ENCODE results near the gene LEPROT.
"Not testable (repeated sequence)": the region's sequence is repeated elsewhere in the genome, so short reads cannot be mapped to it uniquely, and the experiment has no call there.

The LEPROT gene, protein sequence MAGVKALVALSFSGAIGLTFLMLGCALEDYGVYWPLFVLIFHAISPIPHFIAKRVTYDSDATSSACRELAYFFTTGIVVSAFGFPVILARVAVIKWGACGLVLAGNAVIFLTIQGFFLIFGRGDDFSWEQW

DNA sequence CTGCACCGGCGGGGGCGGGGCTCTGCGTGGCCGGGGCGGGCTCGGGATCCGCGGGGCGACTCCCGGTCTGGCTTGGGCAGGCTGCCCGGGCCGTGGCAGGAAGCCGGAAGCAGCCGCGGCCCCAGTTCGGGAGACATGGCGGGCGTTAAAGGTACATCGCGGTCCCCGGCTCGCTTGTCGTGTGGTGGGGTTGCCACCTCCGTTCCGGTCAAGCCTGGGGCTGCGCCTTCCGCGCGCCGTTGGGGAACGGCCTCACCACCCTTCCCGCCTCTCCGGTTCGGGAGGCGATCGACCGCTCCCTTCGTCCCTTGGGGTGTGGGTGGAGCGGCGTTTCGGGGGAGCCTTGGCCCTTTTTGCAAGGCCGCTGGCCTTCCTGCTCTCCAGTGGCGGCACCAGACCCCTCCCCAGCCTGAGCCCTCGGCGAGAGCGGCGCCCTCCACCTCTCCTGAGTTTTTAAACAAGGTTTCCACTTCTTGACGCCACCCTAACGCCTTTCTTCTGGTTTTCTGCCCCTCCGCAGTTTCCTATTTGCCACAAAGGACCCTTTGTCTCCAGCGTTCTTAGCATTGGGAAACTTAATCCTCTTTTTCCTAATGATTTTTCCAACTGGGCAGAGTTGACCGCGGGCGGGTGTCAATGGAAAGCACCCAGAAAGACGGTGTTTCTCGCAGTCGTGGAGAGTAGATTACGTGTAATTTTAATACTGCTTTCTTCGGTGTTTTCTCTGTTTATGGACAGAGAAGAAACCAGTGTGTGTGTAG, at the start of gene LEPROT, which contains the start of gene LEPR:
Gene LEPROT (plus strand): TSS at position 79 of the 761 bp plus-strand sequence. CDS start 57 bp downstream, at position 136.
Gene LEPR (plus strand): TSS at position 79 of the 761 bp plus-strand sequence. CDS start 144,898 bp downstream, outside the sequence.
- Histone ChIP-seq H3K4me1 (ENCODE audit: control insufficient read depth, insufficient read depth, low read length) (no peaks in the 10 kb centered on the region), H3K27me3 (ENCODE audit: control insufficient read depth, insufficient read depth, low read length) (no peaks in the 10 kb centered on the region), H3K36me3 (ENCODE audit: control insufficient read depth, insufficient read depth, low read length) (peaks cover 2% of the 10 kb centered on the region), H3K4me3 (ENCODE audit: low read length) (peak within 1 kb of the TSS; percentile 94), H3K27ac (ENCODE audit: low read depth, low read length) (peak within 1 kb of the TSS; percentile 93), H3K9ac (ENCODE audit: low read length) (peak within 1 kb of the TSS; percentile 85)

GRCh38 chr1:65371544-65371943, 48.9 kb upstream of the LEPROT start:
- H3K27ac ChIP-seq (ENCODE audit: low read depth, low read length), result no peak overlapping the region
- H3K4me3 ChIP-seq (ENCODE audit: low read length), result no peak overlapping the region
- no peak overlapping the region for H3K9ac ChIP-seq (ENCODE audit: low read length)
- H3K27me3 ChIP-seq (ENCODE audit: control insufficient read depth, insufficient read depth, low read length), result no peaks in the 10 kb centered on the region
- H3K36me3 ChIP-seq (ENCODE audit: control insufficient read depth, insufficient read depth, low read length), result no peaks in the 10 kb centered on the region
- H3K4me1 ChIP-seq (ENCODE audit: control insufficient read depth, insufficient read depth, low read length), result no peaks in the 10 kb centered on the region

GRCh38 chr1:65372557-65372956, 47.9 kb upstream of the LEPROT start:
- Histone ChIP-seq H3K27ac (ENCODE audit: low read depth, low read length) (no peak overlapping the region), H3K4me3 (ENCODE audit: low read length) (no peak overlapping the region), H3K4me1 (ENCODE audit: control insufficient read depth, insufficient read depth, low read length) (no peaks in the 10 kb centered on the region), H3K36me3 (ENCODE audit: control insufficient read depth, insufficient read depth, low read length) (no peaks in the 10 kb centered on the region), H3K27me3 (ENCODE audit: control insufficient read depth, insufficient read depth, low read length) (no peaks in the 10 kb centered on the region), H3K9ac (ENCODE audit: low read length) (no peak overlapping the region)

DNA sequence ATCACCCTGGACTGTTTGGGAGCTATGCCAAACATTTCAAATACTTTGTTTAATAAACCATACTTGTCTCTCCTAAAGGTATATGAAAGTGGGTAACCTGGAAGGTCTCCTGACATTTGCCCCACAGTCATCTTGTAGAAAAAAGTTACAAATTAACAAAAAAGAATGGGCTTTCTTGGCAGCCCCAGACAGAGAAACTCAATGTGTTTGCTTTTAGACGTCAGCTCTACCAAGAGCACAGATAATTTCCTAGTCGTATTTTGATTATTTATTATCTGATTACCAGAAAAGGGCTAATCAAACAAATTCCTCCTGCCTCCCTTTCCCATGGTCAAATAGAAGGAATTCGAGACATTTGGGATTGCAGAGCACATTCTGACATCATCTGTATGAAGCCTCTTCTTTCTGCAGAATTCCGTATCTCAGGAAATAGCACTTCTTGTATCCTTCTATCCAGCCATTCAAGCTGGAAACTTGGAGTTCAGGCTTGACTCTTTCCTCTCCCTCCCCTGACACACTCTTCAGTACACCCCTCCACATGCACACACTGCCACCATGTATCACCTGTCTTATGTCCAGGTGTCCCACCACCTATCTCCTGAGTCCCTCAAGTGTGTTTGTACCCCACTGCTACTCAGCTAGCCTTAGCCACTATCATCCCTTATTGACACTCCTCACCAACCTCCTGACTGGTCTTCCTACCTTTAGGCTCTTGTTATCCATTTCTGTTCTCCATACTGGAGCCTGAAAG, 42.8 kb upstream of the LEPROT start:
- no peaks in the 10 kb centered on the region for H3K36me3 ChIP-seq (ENCODE audit: control insufficient read depth, insufficient read depth, low read length)
- no peak overlapping the region for H3K4me3 ChIP-seq (ENCODE audit: low read length)
- H3K27ac ChIP-seq (ENCODE audit: low read depth, low read length), result no peak overlapping the region
- H3K27me3 ChIP-seq (ENCODE audit: control insufficient read depth, insufficient read depth, low read length), result no peaks in the 10 kb centered on the region
- no peaks in the 10 kb centered on the region for H3K4me1 ChIP-seq (ENCODE audit: control insufficient read depth, insufficient read depth, low read length)
- no peak overlapping the region for H3K9ac ChIP-seq (ENCODE audit: low read length)

GRCh38 chr1:65378247-65378946, 42.1 kb upstream of the LEPROT start:
- no peak overlapping the region for H3K9ac ChIP-seq (ENCODE audit: low read length)
- H3K27me3 ChIP-seq (ENCODE audit: control insufficient read depth, insufficient read depth, low read length), result no peaks in the 10 kb centered on the region
- no peak overlapping the region for H3K27ac ChIP-seq (ENCODE audit: low read depth, low read length)
- H3K4me3 ChIP-seq (ENCODE audit: low read length), result no peak overlapping the region
- H3K4me1 ChIP-seq (ENCODE audit: control insufficient read depth, insufficient read depth, low read length), result no peaks in the 10 kb centered on the region
- H3K36me3 ChIP-seq (ENCODE audit: control insufficient read depth, insufficient read depth, low read length), result no peaks in the 10 kb centered on the region

GRCh38 chr1:65384426-65384825, 36.0 kb upstream of the LEPROT start:
- not testable (repeated sequence) for H3K9ac ChIP-seq (ENCODE audit: low read length); H3K36me3 ChIP-seq (ENCODE audit: control insufficient read depth, insufficient read depth, low read length); H3K4me3 ChIP-seq (ENCODE audit: low read length); H3K27ac ChIP-seq (ENCODE audit: low read depth, low read length); H3K27me3 ChIP-seq (ENCODE audit: control insufficient read depth, insufficient read depth, low read length); H3K4me1 ChIP-seq (ENCODE audit: control insufficient read depth, insufficient read depth, low read length)

DNA sequence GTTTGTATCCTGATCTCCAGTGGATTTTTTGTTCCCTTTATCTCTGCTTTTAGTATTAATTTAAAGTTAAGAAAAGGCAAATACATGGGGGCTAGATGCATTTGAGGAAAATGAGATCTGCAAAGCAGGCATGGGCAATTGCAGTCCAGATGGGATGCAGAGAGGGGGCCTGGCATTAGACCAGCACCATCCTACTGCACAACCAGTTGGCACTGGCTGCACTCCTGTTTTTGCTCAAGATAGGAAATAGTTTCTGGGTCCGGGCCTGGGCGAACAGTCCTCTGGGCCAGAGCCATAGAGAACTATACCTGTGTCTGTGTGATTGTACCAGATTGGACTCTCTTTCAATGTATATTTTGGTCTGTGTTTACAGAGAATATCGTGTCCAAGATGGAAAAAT, 34.0 kb upstream of the LEPROT start:
- H3K4me1 ChIP-seq (ENCODE audit: control insufficient read depth, insufficient read depth, low read length), result no peaks in the 10 kb centered on the region
- H3K27ac ChIP-seq (ENCODE audit: low read depth, low read length), result no peak overlapping the region
- H3K36me3 ChIP-seq (ENCODE audit: control insufficient read depth, insufficient read depth, low read length), result no peaks in the 10 kb centered on the region
- no peaks in the 10 kb centered on the region for H3K27me3 ChIP-seq (ENCODE audit: control insufficient read depth, insufficient read depth, low read length)
- H3K9ac ChIP-seq (ENCODE audit: low read length), result no peak overlapping the region
- no peak overlapping the region for H3K4me3 ChIP-seq (ENCODE audit: low read length)

DNA sequence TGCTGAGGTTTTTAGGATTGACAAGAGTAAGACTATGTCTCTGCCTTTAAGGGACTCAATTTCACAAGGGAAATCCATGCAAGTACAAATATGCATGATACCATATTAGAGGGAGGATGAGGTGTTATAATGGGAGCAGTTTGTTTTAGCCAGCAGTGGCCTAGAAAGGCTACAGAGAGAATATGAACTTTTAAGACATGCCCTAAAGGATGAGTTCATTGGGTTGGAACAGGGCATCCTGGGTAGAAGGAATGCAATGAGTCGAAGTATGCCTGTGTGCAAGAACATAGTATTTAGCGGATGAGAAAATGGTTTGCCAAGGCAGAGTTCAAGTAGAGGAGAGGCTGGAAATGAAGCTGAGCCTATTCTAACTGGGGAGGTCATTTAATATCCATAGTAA, 32.6 kb upstream of the LEPROT start:
- Histone ChIP-seq H3K27me3 (ENCODE audit: control insufficient read depth, insufficient read depth, low read length) (no peaks in the 10 kb centered on the region), H3K4me1 (ENCODE audit: control insufficient read depth, insufficient read depth, low read length) (no peaks in the 10 kb centered on the region), H3K36me3 (ENCODE audit: control insufficient read depth, insufficient read depth, low read length) (no peaks in the 10 kb centered on the region), H3K9ac (ENCODE audit: low read length) (no peak overlapping the region), H3K27ac (ENCODE audit: low read depth, low read length) (no peak overlapping the region), H3K4me3 (ENCODE audit: low read length) (no peak overlapping the region)

- no peak overlapping the region for H3K4me3 ChIP-seq (ENCODE audit: low read length)
- no peaks in the 10 kb centered on the region for H3K36me3 ChIP-seq (ENCODE audit: control insufficient read depth, insufficient read depth, low read length)
- H3K27ac ChIP-seq (ENCODE audit: low read depth, low read length), result no peak overlapping the region
- H3K27me3 ChIP-seq (ENCODE audit: control insufficient read depth, insufficient read depth, low read length), result no peaks in the 10 kb centered on the region
- H3K9ac ChIP-seq (ENCODE audit: low read length), result no peak overlapping the region
- no peaks in the 10 kb centered on the region for H3K4me1 ChIP-seq (ENCODE audit: control insufficient read depth, insufficient read depth, low read length)
These were observed 31.4 kb upstream of the LEPROT start for GRCh38 chr1:65388908-65389695.

GRCh38 chr1:65392497-65392896, 28.0 kb upstream of the LEPROT start:
- no peaks in the 10 kb centered on the region for H3K36me3 ChIP-seq (ENCODE audit: control insufficient read depth, insufficient read depth, low read length)
- no peaks in the 10 kb centered on the region for H3K4me1 ChIP-seq (ENCODE audit: control insufficient read depth, insufficient read depth, low read length)
- no peak overlapping the region for H3K27ac ChIP-seq (ENCODE audit: low read depth, low read length)
- no peaks in the 10 kb centered on the region for H3K27me3 ChIP-seq (ENCODE audit: control insufficient read depth, insufficient read depth, low read length)
- H3K9ac ChIP-seq (ENCODE audit: low read length), result no peak overlapping the region
- H3K4me3 ChIP-seq (ENCODE audit: low read length), result no peak overlapping the region

DNA sequence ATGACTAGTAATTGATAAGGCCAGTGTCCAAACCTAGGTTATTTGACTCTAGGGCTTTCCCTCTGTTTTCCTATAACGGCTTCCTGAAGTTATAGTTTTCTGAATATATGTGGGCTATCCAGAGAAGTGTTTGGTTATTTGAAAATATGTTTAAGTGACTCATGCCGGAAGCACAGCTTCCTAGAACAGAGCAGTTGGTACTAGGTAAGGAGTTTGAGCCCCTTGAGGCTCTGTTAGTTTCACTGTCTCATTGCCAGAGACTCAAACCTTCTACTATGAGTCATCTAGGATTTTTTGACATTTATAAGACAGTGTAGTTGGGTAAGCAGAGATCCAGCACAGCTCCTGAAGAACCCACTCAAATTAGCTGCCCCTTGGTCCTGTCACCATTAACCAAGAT, 27.1 kb upstream of the LEPROT start:
- H3K27me3 ChIP-seq (ENCODE audit: control insufficient read depth, insufficient read depth, low read length), result no peaks in the 10 kb centered on the region
- H3K4me1 ChIP-seq (ENCODE audit: control insufficient read depth, insufficient read depth, low read length), result no peaks in the 10 kb centered on the region
- no peak overlapping the region for H3K9ac ChIP-seq (ENCODE audit: low read length)
- no peak overlapping the region for H3K27ac ChIP-seq (ENCODE audit: low read depth, low read length)
- no peak overlapping the region for H3K4me3 ChIP-seq (ENCODE audit: low read length)
- no peaks in the 10 kb centered on the region for H3K36me3 ChIP-seq (ENCODE audit: control insufficient read depth, insufficient read depth, low read length)
